GM18858 (cell line): Measurements from ENCODE around the gene XPR1.
"Not testable (repeated sequence)": the region's sequence is repeated elsewhere in the genome, so short reads cannot be mapped to it uniquely, and the experiment has no call there.

Experiments used
- ATAC-seq: cut with Tn5 transposase; IDR thresholded peaks from one replicate; pipeline ENCODE4 v1.9.1; 2021; ENCODE audit not compliant: unreplicated experiment

Gene XPR1

GRCh38 chr1:180642781-180643180, 11.0 kb downstream of the XPR1 start:
- ATAC-seq: no peak

- ATAC-seq: no peak
Observed at GRCh38 chr1:180643693-180644092, 11.9 kb downstream of the XPR1 start.

GRCh38 chr1:180644526-180645192, 12.8 kb downstream of the XPR1 start:
- ATAC-seq: no peak

GRCh38 chr1:180645261-180645660, 13.4 kb downstream of the XPR1 start:
- not testable (repeated sequence) for ATAC-seq

GRCh38 chr1:180646093-180646492, 14.3 kb downstream of the XPR1 start:
- ATAC-seq: no peak

GRCh38 chr1:180646547-180646946, 14.7 kb downstream of the XPR1 start:
- no peak for ATAC-seq

- no peak for ATAC-seq
Observed at GRCh38 chr1:180652792-180653191, 21.0 kb downstream of the XPR1 start.

GRCh38 chr1:180662709-180663108, 30.9 kb downstream of the XPR1 start:
- ATAC-seq: no peak

GRCh38 chr1:180670681-180671080, 38.9 kb downstream of the XPR1 start:
- no peak for ATAC-seq

- no peak for ATAC-seq
Observed at GRCh38 chr1:180672105-180672504, 40.3 kb downstream of the XPR1 start.

- no peak for ATAC-seq
Observed at GRCh38 chr1:180672505-180672904, 40.7 kb downstream of the XPR1 start.

GRCh38 chr1:180674603-180675530, 43.0 kb downstream of the XPR1 start:
- ATAC-seq: no peak

GRCh38 chr1:180675586-180675985, 43.8 kb downstream of the XPR1 start:
- ATAC-seq: no peak

GRCh38 chr1:180680558-180681144, 48.8 kb downstream of the XPR1 start:
- ATAC-seq: no peak

- ATAC-seq: not testable (repeated sequence)
Observed at GRCh38 chr1:180683117-180683516, 51.3 kb downstream of the XPR1 start.

GRCh38 chr1:180691322-180691913, 59.6 kb downstream of the XPR1 start:
- no peak for ATAC-seq

GRCh38 chr1:180693564-180694244, 61.9 kb downstream of the XPR1 start:
- no peak for ATAC-seq

GRCh38 chr1:180695282-180695681, 63.5 kb downstream of the XPR1 start:
- ATAC-seq: no peak

- ATAC-seq: no peak
Observed at GRCh38 chr1:180696361-180696760, 64.5 kb downstream of the XPR1 start.

GRCh38 chr1:180698580-180698979, 66.8 kb downstream of the XPR1 start:
- no peak for ATAC-seq

GRCh38 chr1:180702376-180702775, 70.6 kb downstream of the XPR1 start:
- not testable (repeated sequence) for ATAC-seq
